Measurements from ENCODE around the gene EDDM3A. TPM values are rescaled to one million over a fixed set of nuclear protein-coding genes. Genes with fewer than 3 reads are reported as not detected.

Gene EDDM3A
- total RNA-seq, 1 donor from 2014 or later = not detected

- peaks cover 2% of the 10 kb centered on the region for H3K9me3 Mint-ChIP-seq (ENCODE audit: unreplicated experiment)
These were observed 36.1 kb downstream of the EDDM3A start for GRCh38 chr14:20781803-20782202.

GRCh38 chr14:20782280-20782890 lies 36.7 kb downstream of the EDDM3A start:
- Mint-ChIP-seq H3K4me3 (ENCODE audit: unreplicated experiment) (no peak overlapping the region), H3K4me1 (ENCODE audit: low read depth, unreplicated experiment) (no peaks in the 10 kb centered on the region), H3K36me3 (ENCODE audit: unreplicated experiment) (no peaks in the 10 kb centered on the region), H3K27ac (ENCODE audit: unreplicated experiment) (no peak overlapping the region), H3K27me3 (ENCODE audit: unreplicated experiment) (no peaks in the 10 kb centered on the region), H3K9me3 (ENCODE audit: unreplicated experiment) (peaks cover 2% of the 10 kb centered on the region)
- no peak for DNase-seq
- no peak for TF ChIP-seq CTCF (IDR thresholded peaks at IDR 0.05; ENCODE audit: partially characterized antibody, unreplicated experiment)

More at GRCh38 chr14:20781803-20782202, 36.1 kb downstream of the EDDM3A start:
- no peak for DNase-seq
- no peak overlapping the region for H3K4me3 Mint-ChIP-seq (ENCODE audit: unreplicated experiment)
- H3K27ac Mint-ChIP-seq (ENCODE audit: unreplicated experiment) = no peak overlapping the region
- H3K4me1 Mint-ChIP-seq (ENCODE audit: low read depth, unreplicated experiment) = no peaks in the 10 kb centered on the region
- no peaks in the 10 kb centered on the region for H3K36me3 Mint-ChIP-seq (ENCODE audit: unreplicated experiment)
- TF ChIP-seq CTCF (IDR thresholded peaks at IDR 0.05; ENCODE audit: partially characterized antibody, unreplicated experiment) = no peak
- H3K27me3 Mint-ChIP-seq (ENCODE audit: unreplicated experiment) = no peaks in the 10 kb centered on the region

GRCh38 chr14:20787025-20787424 lies 41.3 kb downstream of the EDDM3A start:
- no peaks in the 10 kb centered on the region for H3K4me1 Mint-ChIP-seq (ENCODE audit: low read depth, unreplicated experiment)
- no peak for TF ChIP-seq CTCF (IDR thresholded peaks at IDR 0.05; ENCODE audit: partially characterized antibody, unreplicated experiment)
- no peak for DNase-seq
- H3K36me3 Mint-ChIP-seq (ENCODE audit: unreplicated experiment) = no peaks in the 10 kb centered on the region
- H3K27ac Mint-ChIP-seq (ENCODE audit: unreplicated experiment) = no peak overlapping the region
- H3K4me3 Mint-ChIP-seq (ENCODE audit: unreplicated experiment) = no peak overlapping the region
- H3K27me3 Mint-ChIP-seq (ENCODE audit: unreplicated experiment) = no peaks in the 10 kb centered on the region
- peaks cover 2% of the 10 kb centered on the region for H3K9me3 Mint-ChIP-seq (ENCODE audit: unreplicated experiment)

- H3K4me3 Mint-ChIP-seq (ENCODE audit: unreplicated experiment) = no peak overlapping the region
- H3K4me1 Mint-ChIP-seq (ENCODE audit: low read depth, unreplicated experiment) = no peaks in the 10 kb centered on the region
- H3K9me3 Mint-ChIP-seq (ENCODE audit: unreplicated experiment) = peaks cover 2% of the 10 kb centered on the region
- no peak for TF ChIP-seq CTCF (IDR thresholded peaks at IDR 0.05; ENCODE audit: partially characterized antibody, unreplicated experiment)
- H3K27me3 Mint-ChIP-seq (ENCODE audit: unreplicated experiment) = no peaks in the 10 kb centered on the region
- H3K27ac Mint-ChIP-seq (ENCODE audit: unreplicated experiment) = no peak overlapping the region
- DNase-seq = no peak
- H3K36me3 Mint-ChIP-seq (ENCODE audit: unreplicated experiment) = no peaks in the 10 kb centered on the region
These were observed 43.6 kb downstream of the EDDM3A start for GRCh38 chr14:20789230-20789813.

- Mint-ChIP-seq H3K4me3 (ENCODE audit: unreplicated experiment) (no peak overlapping the region), H3K36me3 (ENCODE audit: unreplicated experiment) (no peaks in the 10 kb centered on the region), H3K4me1 (ENCODE audit: low read depth, unreplicated experiment) (no peaks in the 10 kb centered on the region), H3K9me3 (ENCODE audit: unreplicated experiment) (no peaks in the 10 kb centered on the region), H3K27me3 (ENCODE audit: unreplicated experiment) (no peaks in the 10 kb centered on the region), H3K27ac (ENCODE audit: unreplicated experiment) (no peak overlapping the region)
- TF ChIP-seq CTCF (IDR thresholded peaks at IDR 0.05; ENCODE audit: partially characterized antibody, unreplicated experiment) = no peak
- no peak for DNase-seq
These were observed 44.9 kb downstream of the EDDM3A start for GRCh38 chr14:20790464-20791116.

All from glutamatergic neuron (in vitro differentiated cells).